K562 (cell line): ENCODE data around the gene XRCC3. TPM values are rescaled to one million over a fixed set of nuclear protein-coding genes. Genes with fewer than 3 reads are reported as not detected.

ENCODE experiments used
- ATAC-seq: fragments of 200-7000 bp; cut with Tn5 transposase; 3 replicates; pipeline ENCODE4 v1.9.1; 2020; ENCODE audit warnings: moderate library complexity
- BruUV-seq: library from RNA; stranded (reverse); fragments of 400-500 nt; replicated peaks from 2 replicates; lab custom pipeline; 2021; lab: Mats Ljungman, UMichigan
- CTCF ChIA-PET: fragments of 300-600 bp; formaldehyde crosslinking; extraction: SDS; loops from one replicate; lab custom pipeline; 2021; ENCODE audit warnings: low intra/inter-chr PET ratio; lab: Yijun Ruan, JAX
- POLR2A ChIA-PET: fragments of 300-600, 350-650 bp; sonication (Branson Sonifier 250); formaldehyde crosslinking; extraction: SDS; loops from one replicate; lab custom pipeline; 2021; ENCODE audit warnings: antibody characterized with exemption, inconsistent platforms; lab: Yijun Ruan, JAX
- DNase-seq, 4 experiments: peaks; one replicate each; pipeline versions ENCODE4 v3.0.0 to v3.0.0-alpha.2; 2011 to 2018; ENCODE audit warnings: low spot score in 3 of 4, mixed read lengths in 3 of 4; ENCODE audit errors: extremely low read depth in 1 of 4
- FAIRE-seq: peaks from 2 replicates; lab custom pipeline; 2011; peaks lifted over from hg19 to GRCh38; lab: Jason Lieb, UNC
- H2AFZ ChIP-seq: 2 replicates; pipeline ENCODE4 v1.6.0; 2011; ENCODE audit warnings: low read depth, low read length, control low read depth, inconsistent platforms
- H3K27ac ChIP-seq: fragments of 200-600 bp; 3 replicates; pipeline ENCODE4 v1.8.0; 2011; ENCODE audit warnings: low read depth, mild to moderate bottlenecking, control low read depth, inconsistent platforms, low read length, moderate library complexity, mixed read lengths; ENCODE audit errors: extremely low read depth
- H3K27me3 ChIP-seq, 2 experiments: fragments of 300-600 bp in 1 of 2; 2 replicates in 1 of 2; 3 replicates in 1 of 2; pipeline versions ENCODE4 v1.6.0 to v1.8.0; 2011; ENCODE audit warnings: inconsistent platforms in 2 of 2, low read length in 2 of 2, mild to moderate bottlenecking in 1 of 2, mixed read lengths in 1 of 2, moderate library complexity in 1 of 2; ENCODE audit not compliant: control insufficient read depth in 2 of 2, insufficient read depth in 2 of 2
- H3K36me3 ChIP-seq: fragments of 300-600 bp; 3 replicates; pipeline ENCODE4 v1.8.0; 2011; ENCODE audit warnings: mild to moderate bottlenecking, low read length, inconsistent platforms; ENCODE audit not compliant: control insufficient read depth, insufficient read depth
- H3K4me1 ChIP-seq, 2 experiments: fragments of 200-600 bp in 1 of 2; replicated peaks in 1 of 2; 2 replicates in 1 of 2; 3 replicates in 1 of 2; pipeline versions ENCODE4 v1.5.1 to v1.8.0; 2011; ENCODE audit warnings: inconsistent platforms in 2 of 2, low read length in 2 of 2, mild to moderate bottlenecking in 1 of 2, mixed read lengths in 1 of 2, moderate library complexity in 1 of 2; ENCODE audit not compliant: control insufficient read depth in 2 of 2, insufficient read depth in 2 of 2
- H3K4me2 ChIP-seq: 2 replicates; pipeline ENCODE4 v1.6.1; 2011; ENCODE audit warnings: low read length, control low read depth, inconsistent platforms, mixed read lengths; ENCODE audit not compliant: insufficient read depth
- H3K4me3 ChIP-seq: fragments of 200-600 bp; sonication (generic), shearing (Covaris generic); 2 replicates; pipeline ENCODE4 v1.5.1; 2016; ENCODE audit warnings: control low read depth, inconsistent platforms
- H3K79me2 ChIP-seq: fragments of 200-600 bp; 3 replicates; pipeline ENCODE4 v1.8.0; 2011; ENCODE audit warnings: low read length, inconsistent platforms; ENCODE audit not compliant: control insufficient read depth, insufficient read depth
- H3K9ac ChIP-seq, 2 experiments: 2 replicates each; pipeline versions ENCODE4 v1.6.0 to v1.6.1; 2011; ENCODE audit warnings: low read depth in 2 of 2, low read length in 2 of 2, control low read depth in 1 of 2, inconsistent platforms in 1 of 2, mild to moderate bottlenecking in 1 of 2, mixed read lengths in 1 of 2; ENCODE audit not compliant: insufficient read depth in 1 of 2
- H3K9me1 ChIP-seq: one replicate; pipeline ENCODE4 v1.6.0; 2011; ENCODE audit warnings: inconsistent platforms, mild to moderate bottlenecking, low read length, moderate library complexity; ENCODE audit not compliant: control insufficient read depth, insufficient read depth
- H3K9me3 ChIP-seq: replicated peaks from 2 replicates; pipeline ENCODE4 v1.5.1; 2011; ENCODE audit warnings: low read depth, low read length, inconsistent platforms; ENCODE audit not compliant: control insufficient read depth, insufficient read depth
- H4K20me1 ChIP-seq: replicated peaks from 2 replicates; pipeline ENCODE4 v1.6.1; 2011; ENCODE audit warnings: low read length, inconsistent platforms, mixed read lengths; ENCODE audit not compliant: control insufficient read depth, insufficient read depth
- GTF2F1 ChIP-seq: IDR thresholded peaks from 2 replicates; pipeline ENCODE4 v1.6.1; 2011; ENCODE audit warnings: low read depth, low read length, improper control_type of control experiment
- HMGN3 ChIP-seq: IDR thresholded peaks from 2 replicates; pipeline ENCODE4 v1.6.1; 2011; ENCODE audit warnings: borderline replicate concordance, low read depth, mild to moderate bottlenecking, mixed read lengths, low read length; ENCODE audit not compliant: insufficient read length; ENCODE audit errors: extremely low read depth
- WGBS: fragments of 100-300 bp; shearing (Covaris generic); methylation state at CpG from one replicate; pipeline ENCODE4 v1.1.6; 2016; ENCODE audit warnings: low coverage, mixed read lengths; ENCODE audit not compliant: insufficient coverage; ENCODE audit errors: missing lambda C conversion rate; 5-methylcytosine and 5-hydroxymethylcytosine counted together
- in situ Hi-C: fragments of 300-500 bp; cut with MboI; formaldehyde crosslinking; loops from 4 replicates; pipeline ENCODE4 v1.15.0; 2018; ENCODE audit warnings: inconsistent platforms, mixed read lengths
- intact Hi-C: fragments of 100-400 bp; cut with micrococcal nuclease; formaldehyde crosslinking; loops from 2 replicates; pipeline ENCODE4 v1.14.2; 2022
- polyA plus RNA-seq, 8 experiments: library from polyadenylated mRNA; depleted of rRNA in 4 of 8; stranded (reverse) in 5 of 8; unstranded in 3 of 8; fragments of >200 nt; fragmentation: Nextera tagmentation in 2 of 8; fragmentation: Illumina TruSeq in 1 of 8; extraction: Ambion mirVana in 2 of 8; extraction: Trizol in 1 of 8; gene quantifications; 2 replicates each; pipeline versions ENCODE4 v1.2.1 to v1.2.3, GENCODE V29; 2011 to 2014; ENCODE audit warnings: inconsistent platforms in 1 of 8, missing spikeins in 1 of 8
- total RNA-seq, 7 experiments: library from RNA; depleted of rRNA in 6 of 7; stranded (reverse); fragments of >200 nt in 6 of 7; fragmentation: Illumina TruSeq in 2 of 7; extraction: Trizol in 2 of 7; gene quantifications; 2 replicates each; pipeline versions ENCODE4 v1.2.1 to v1.2.3, GENCODE V29; 2011 to 2021; ENCODE audit warnings: low replicate concordance in 1 of 7
- TF ChIP-seq, protein P1 (sequence below): sonication (generic); formaldehyde crosslinking; IDR thresholded peaks from 2 replicates; pipeline ENCODE4 v1.8.0; 2023; ENCODE audit warnings: missing genetic modification reagents, mild to moderate bottlenecking, borderline replicate concordance
- TF ChIP-seq, protein P2 (sequence below): sonication (generic); formaldehyde crosslinking; IDR thresholded peaks from 2 replicates; pipeline ENCODE4 v1.9.0; 2022; ENCODE audit warnings: mild to moderate bottlenecking, missing genetic modification reagents
- TF ChIP-seq, protein P3 (sequence below), 2 experiments: fragments of 250-450 bp in 1 of 2; fragments of 450-650 bp in 1 of 2; sonication (Bioruptor Pico) in 1 of 2; IDR thresholded peaks; 2 replicates each; pipeline versions ENCODE4 v1.6.1 to v1.8.0; 2016 to 2021; ENCODE audit warnings: mild to moderate bottlenecking in 2 of 2, moderate library complexity in 2 of 2, missing compliant biosample characterization in 1 of 2, missing genetic modification characterization in 1 of 2
- TF ChIP-seq, protein P4 (sequence below): sonication (generic); formaldehyde crosslinking; IDR thresholded peaks from 2 replicates; pipeline ENCODE4 v1.8.1; 2023; ENCODE audit warnings: mild to moderate bottlenecking, missing genetic modification reagents
- TF ChIP-seq, protein P5 (sequence below): sonication (generic); formaldehyde crosslinking; IDR thresholded peaks from 2 replicates; pipeline ENCODE4 v1.8.0; 2022; ENCODE audit warnings: mild to moderate bottlenecking, missing genetic modification reagents

Gene XRCC3
- total and polyA plus RNA-seq, 9 of the 15 experiments (the other 6 are each of a cell fraction or from before 2014, with no cell fraction given), result 0.34 to 59.3 (median 30.3) TPM

DNA sequence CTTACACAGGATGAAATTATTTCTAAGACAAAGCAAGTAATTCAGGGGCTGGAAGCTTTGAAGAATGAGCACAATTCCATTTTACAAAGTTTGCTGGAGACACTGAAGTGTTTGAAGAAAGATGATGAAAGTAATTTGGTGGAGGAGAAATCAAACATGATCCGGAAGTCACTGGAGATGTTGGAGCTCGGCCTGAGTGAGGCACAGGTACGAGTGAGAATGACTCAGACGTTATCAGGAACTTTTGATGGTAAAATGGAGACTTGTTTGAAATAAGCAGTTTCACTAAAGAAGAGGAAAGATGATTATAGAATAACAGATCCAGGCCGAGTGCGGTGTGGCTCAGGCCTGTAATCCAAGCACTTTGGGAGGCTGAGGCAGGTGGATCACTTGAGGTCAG, 60.6 kb downstream of the XRCC3 start:
- Histone ChIP-seq H3K4me3 (no peak overlapping the region), H3K9me1 (no peaks in the 10 kb centered on the region), H3K79me2 (peaks cover 18% of the 10 kb centered on the region), H3K4me1 (no peaks in the 10 kb centered on the region; a peak in 1 of 5 replicates), H3K4me2 (no peak overlapping the region), H4K20me1 (no peaks in the 10 kb centered on the region), H3K9me3 (no peaks in the 10 kb centered on the region), H3K9ac (no peak overlapping the region), H3K36me3 (peaks cover 52% of the 10 kb centered on the region), H2AFZ (no peak overlapping the region), H3K27me3 (no peaks in the 10 kb centered on the region), H3K27ac (no peak overlapping the region)
- BruUV-seq, result no TSS peak
- ChIA-PET POLR2A (interaction anchor here (1.3 kb wide), 1 partner anchor 11 kb away, joined by 3 read pairs; no protein-coding TSS in a partner anchor), CTCF (no interaction called here)
- intact Hi-C loops, result no loop called here
- in situ Hi-C loops, result no loop called here
- ATAC-seq, result no peak
- FAIRE-seq, result no peak
- WGBS, result 81% methylated on average over 6 of the region's 6 CpGs
- DNase-seq, result no peak
- TF ChIP-seq HMGN3, result no peak
- TF ChIP-seq, protein P1, sequence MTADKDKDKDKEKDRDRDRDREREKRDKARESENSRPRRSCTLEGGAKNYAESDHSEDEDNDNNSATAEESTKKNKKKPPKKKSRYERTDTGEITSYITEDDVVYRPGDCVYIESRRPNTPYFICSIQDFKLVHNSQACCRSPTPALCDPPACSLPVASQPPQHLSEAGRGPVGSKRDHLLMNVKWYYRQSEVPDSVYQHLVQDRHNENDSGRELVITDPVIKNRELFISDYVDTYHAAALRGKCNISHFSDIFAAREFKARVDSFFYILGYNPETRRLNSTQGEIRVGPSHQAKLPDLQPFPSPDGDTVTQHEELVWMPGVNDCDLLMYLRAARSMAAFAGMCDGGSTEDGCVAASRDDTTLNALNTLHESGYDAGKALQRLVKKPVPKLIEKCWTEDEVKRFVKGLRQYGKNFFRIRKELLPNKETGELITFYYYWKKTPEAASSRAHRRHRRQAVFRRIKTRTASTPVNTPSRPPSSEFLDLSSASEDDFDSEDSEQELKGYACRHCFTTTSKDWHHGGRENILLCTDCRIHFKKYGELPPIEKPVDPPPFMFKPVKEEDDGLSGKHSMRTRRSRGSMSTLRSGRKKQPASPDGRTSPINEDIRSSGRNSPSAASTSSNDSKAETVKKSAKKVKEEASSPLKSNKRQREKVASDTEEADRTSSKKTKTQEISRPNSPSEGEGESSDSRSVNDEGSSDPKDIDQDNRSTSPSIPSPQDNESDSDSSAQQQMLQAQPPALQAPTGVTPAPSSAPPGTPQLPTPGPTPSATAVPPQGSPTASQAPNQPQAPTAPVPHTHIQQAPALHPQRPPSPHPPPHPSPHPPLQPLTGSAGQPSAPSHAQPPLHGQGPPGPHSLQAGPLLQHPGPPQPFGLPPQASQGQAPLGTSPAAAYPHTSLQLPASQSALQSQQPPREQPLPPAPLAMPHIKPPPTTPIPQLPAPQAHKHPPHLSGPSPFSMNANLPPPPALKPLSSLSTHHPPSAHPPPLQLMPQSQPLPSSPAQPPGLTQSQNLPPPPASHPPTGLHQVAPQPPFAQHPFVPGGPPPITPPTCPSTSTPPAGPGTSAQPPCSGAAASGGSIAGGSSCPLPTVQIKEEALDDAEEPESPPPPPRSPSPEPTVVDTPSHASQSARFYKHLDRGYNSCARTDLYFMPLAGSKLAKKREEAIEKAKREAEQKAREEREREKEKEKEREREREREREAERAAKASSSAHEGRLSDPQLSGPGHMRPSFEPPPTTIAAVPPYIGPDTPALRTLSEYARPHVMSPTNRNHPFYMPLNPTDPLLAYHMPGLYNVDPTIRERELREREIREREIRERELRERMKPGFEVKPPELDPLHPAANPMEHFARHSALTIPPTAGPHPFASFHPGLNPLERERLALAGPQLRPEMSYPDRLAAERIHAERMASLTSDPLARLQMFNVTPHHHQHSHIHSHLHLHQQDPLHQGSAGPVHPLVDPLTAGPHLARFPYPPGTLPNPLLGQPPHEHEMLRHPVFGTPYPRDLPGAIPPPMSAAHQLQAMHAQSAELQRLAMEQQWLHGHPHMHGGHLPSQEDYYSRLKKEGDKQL (CRISPR knock-in tag), result no peak
- no peak for TF ChIP-seq GTF2F1
- TF ChIP-seq, protein P2, sequence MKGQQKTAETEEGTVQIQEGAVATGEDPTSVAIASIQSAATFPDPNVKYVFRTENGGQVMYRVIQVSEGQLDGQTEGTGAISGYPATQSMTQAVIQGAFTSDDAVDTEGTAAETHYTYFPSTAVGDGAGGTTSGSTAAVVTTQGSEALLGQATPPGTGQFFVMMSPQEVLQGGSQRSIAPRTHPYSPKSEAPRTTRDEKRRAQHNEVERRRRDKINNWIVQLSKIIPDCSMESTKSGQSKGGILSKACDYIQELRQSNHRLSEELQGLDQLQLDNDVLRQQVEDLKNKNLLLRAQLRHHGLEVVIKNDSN (CRISPR knock-in tag), result no peak
- TF ChIP-seq, protein P3, sequence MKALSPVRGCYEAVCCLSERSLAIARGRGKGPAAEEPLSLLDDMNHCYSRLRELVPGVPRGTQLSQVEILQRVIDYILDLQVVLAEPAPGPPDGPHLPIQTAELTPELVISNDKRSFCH (CRISPR knock-in tag; IDR thresholded peaks at IDR 0.05), result no peak
- TF ChIP-seq, protein P3 (tag; IDR thresholded peaks at IDR 0.05), result no peak
- TF ChIP-seq, protein P4, sequence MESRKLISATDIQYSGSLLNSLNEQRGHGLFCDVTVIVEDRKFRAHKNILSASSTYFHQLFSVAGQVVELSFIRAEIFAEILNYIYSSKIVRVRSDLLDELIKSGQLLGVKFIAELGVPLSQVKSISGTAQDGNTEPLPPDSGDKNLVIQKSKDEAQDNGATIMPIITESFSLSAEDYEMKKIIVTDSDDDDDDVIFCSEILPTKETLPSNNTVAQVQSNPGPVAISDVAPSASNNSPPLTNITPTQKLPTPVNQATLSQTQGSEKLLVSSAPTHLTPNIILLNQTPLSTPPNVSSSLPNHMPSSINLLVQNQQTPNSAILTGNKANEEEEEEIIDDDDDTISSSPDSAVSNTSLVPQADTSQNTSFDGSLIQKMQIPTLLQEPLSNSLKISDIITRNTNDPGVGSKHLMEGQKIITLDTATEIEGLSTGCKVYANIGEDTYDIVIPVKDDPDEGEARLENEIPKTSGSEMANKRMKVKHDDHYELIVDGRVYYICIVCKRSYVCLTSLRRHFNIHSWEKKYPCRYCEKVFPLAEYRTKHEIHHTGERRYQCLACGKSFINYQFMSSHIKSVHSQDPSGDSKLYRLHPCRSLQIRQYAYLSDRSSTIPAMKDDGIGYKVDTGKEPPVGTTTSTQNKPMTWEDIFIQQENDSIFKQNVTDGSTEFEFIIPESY, result no peak
- TF ChIP-seq, protein P5, sequence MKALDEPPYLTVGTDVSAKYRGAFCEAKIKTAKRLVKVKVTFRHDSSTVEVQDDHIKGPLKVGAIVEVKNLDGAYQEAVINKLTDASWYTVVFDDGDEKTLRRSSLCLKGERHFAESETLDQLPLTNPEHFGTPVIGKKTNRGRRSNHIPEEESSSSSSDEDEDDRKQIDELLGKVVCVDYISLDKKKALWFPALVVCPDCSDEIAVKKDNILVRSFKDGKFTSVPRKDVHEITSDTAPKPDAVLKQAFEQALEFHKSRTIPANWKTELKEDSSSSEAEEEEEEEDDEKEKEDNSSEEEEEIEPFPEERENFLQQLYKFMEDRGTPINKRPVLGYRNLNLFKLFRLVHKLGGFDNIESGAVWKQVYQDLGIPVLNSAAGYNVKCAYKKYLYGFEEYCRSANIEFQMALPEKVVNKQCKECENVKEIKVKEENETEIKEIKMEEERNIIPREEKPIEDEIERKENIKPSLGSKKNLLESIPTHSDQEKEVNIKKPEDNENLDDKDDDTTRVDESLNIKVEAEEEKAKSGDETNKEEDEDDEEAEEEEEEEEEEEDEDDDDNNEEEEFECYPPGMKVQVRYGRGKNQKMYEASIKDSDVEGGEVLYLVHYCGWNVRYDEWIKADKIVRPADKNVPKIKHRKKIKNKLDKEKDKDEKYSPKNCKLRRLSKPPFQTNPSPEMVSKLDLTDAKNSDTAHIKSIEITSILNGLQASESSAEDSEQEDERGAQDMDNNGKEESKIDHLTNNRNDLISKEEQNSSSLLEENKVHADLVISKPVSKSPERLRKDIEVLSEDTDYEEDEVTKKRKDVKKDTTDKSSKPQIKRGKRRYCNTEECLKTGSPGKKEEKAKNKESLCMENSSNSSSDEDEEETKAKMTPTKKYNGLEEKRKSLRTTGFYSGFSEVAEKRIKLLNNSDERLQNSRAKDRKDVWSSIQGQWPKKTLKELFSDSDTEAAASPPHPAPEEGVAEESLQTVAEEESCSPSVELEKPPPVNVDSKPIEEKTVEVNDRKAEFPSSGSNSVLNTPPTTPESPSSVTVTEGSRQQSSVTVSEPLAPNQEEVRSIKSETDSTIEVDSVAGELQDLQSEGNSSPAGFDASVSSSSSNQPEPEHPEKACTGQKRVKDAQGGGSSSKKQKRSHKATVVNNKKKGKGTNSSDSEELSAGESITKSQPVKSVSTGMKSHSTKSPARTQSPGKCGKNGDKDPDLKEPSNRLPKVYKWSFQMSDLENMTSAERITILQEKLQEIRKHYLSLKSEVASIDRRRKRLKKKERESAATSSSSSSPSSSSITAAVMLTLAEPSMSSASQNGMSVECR (CRISPR knock-in tag), result no peak
